GM23338 (cell line): ENCODE measurements around the gene IRX1. TPM values are rescaled to one million over a fixed set of nuclear protein-coding genes. Genes with fewer than 3 reads are reported as not detected.

Source experiments
- ATAC-seq: fragments of 200-7000 bp; cut with Tn5 transposase; 3 replicates; pipeline ENCODE4 v1.9.1; 2020
- DNase-seq: peaks from one replicate; pipeline ENCODE4 v3.0.0-alpha.2; 2015; ENCODE audit warnings: low spot score
- H2AFZ ChIP-seq: fragments of 200-600 bp; sonication (generic); 2 replicates; pipeline ENCODE4 v1.8.0; 2016; ENCODE audit warnings: antibody characterized with exemption, mild to moderate bottlenecking, moderate library complexity
- H3F3A ChIP-seq: fragments of 200-600 bp; sonication (generic); replicated peaks from 2 replicates; pipeline ENCODE4 v1.8.0; 2017; ENCODE audit warnings: antibody characterized with exemption, mixed run types, low read depth
- H3K27ac ChIP-seq: fragments of 200-600 bp; sonication (generic); 2 replicates; pipeline ENCODE4 v1.6.1; 2016; ENCODE audit warnings: low read depth
- H3K27me3 ChIP-seq: fragments of 200-600 bp; sonication (generic); 2 replicates; pipeline ENCODE4 v1.8.0; 2016; ENCODE audit warnings: mild to moderate bottlenecking, mixed run types, moderate library complexity; ENCODE audit not compliant: insufficient read depth
- H3K36me3 ChIP-seq: fragments of 200-600 bp; sonication (generic); 2 replicates; pipeline ENCODE4 v1.8.0; 2016; ENCODE audit warnings: mild to moderate bottlenecking; ENCODE audit not compliant: insufficient read depth
- H3K4me1 ChIP-seq: fragments of 200-600 bp; sonication (generic); 2 replicates; pipeline ENCODE4 v1.8.0; 2016; ENCODE audit warnings: mild to moderate bottlenecking, moderate library complexity; ENCODE audit not compliant: insufficient read depth
- H3K4me2 ChIP-seq: fragments of 200-600 bp; sonication (generic); 2 replicates; pipeline ENCODE4 v1.7.1; 2017; ENCODE audit warnings: mixed run types
- H3K4me3 ChIP-seq: fragments of 200-600 bp; sonication (generic); 2 replicates; pipeline ENCODE4 v1.6.1; 2016; ENCODE audit warnings: mixed run types
- H3K79me2 ChIP-seq: fragments of 200-600 bp; sonication (generic); replicated peaks from 2 replicates; pipeline ENCODE4 v1.8.0; 2017; ENCODE audit warnings: mild to moderate bottlenecking; ENCODE audit not compliant: insufficient read depth
- H3K9me2 ChIP-seq: fragments of 200-600 bp; sonication (generic); 2 replicates; pipeline ENCODE4 v1.8.0; 2017; ENCODE audit not compliant: insufficient read depth
- H4K20me1 ChIP-seq: fragments of 200-600 bp; sonication (generic); replicated peaks from 2 replicates; pipeline ENCODE4 v1.8.0; 2017; ENCODE audit warnings: mild to moderate bottlenecking; ENCODE audit not compliant: insufficient read depth
- H3K27ac Mint-ChIP-seq: 2 replicates; pipeline ENCODE4 v1.8.0; 2020; ENCODE audit warnings: inconsistent platforms, mild to moderate bottlenecking, moderate library complexity, mixed read lengths
- H3K27me3 Mint-ChIP-seq: 3 replicates; pipeline ENCODE4 v1.8.0; 2022; ENCODE audit warnings: low read depth, mild to moderate bottlenecking, moderate library complexity, mixed read lengths, inconsistent platforms; ENCODE audit not compliant: insufficient read depth, poor library complexity
- H3K36me3 Mint-ChIP-seq: 3 replicates; pipeline ENCODE4 v1.8.0; 2021; ENCODE audit warnings: low read depth, mild to moderate bottlenecking, inconsistent platforms, moderate library complexity, mixed read lengths
- H3K4me1 Mint-ChIP-seq: 3 replicates; pipeline ENCODE4 v1.8.0; 2020; ENCODE audit warnings: mild to moderate bottlenecking, inconsistent platforms, mixed read lengths
- H3K4me3 Mint-ChIP-seq: 3 replicates; pipeline ENCODE4 v1.8.0; 2021; ENCODE audit warnings: moderate library complexity, mild to moderate bottlenecking, inconsistent platforms, mixed read lengths
- H3K9me3 Mint-ChIP-seq: 3 replicates; pipeline ENCODE4 v1.8.0; 2020; ENCODE audit warnings: moderate library complexity, mild to moderate bottlenecking, inconsistent platforms, mixed read lengths
- CREB1 ChIP-seq: fragments of 250-450 bp; sonication (Bioruptor Pico); IDR thresholded peaks from 2 replicates; pipeline ENCODE4 v1.5.0; 2020; ENCODE audit warnings: low read depth, mild to moderate bottlenecking, moderate library complexity
- CTCF ChIP-seq, 2 experiments: fragments of 200-600 bp in 1 of 2; sonication (generic) in 1 of 2; conservative IDR thresholded peaks; 2 replicates each; pipeline versions ENCODE4 v1.5.1 to v1.6.1; 2016 to 2017; ENCODE audit warnings: antibody characterized with exemption in 2 of 2, low read depth in 2 of 2, mild to moderate bottlenecking in 2 of 2, moderate library complexity in 1 of 2
- ETS1 ChIP-seq: IDR thresholded peaks from 2 replicates; pipeline ENCODE4 v1.6.1; 2016; ENCODE audit warnings: antibody characterized with exemption
- EZH2 ChIP-seq: fragments of 200-600 bp; sonication (generic); IDR thresholded peaks from one replicate; pipeline ENCODE4 v1.8.0; 2017; ENCODE audit warnings: antibody characterized with exemption, mild to moderate bottlenecking, low read depth; ENCODE audit not compliant: unreplicated experiment
- EZH2phosphoT487 ChIP-seq: fragments of 200-600 bp; sonication (generic); IDR thresholded peaks from one replicate; pipeline ENCODE4 v1.8.1; 2018; ENCODE audit warnings: antibody characterized with exemption; ENCODE audit not compliant: unreplicated experiment
- JUNB ChIP-seq: IDR thresholded peaks from one replicate; pipeline ENCODE4 v1.6.1; 2016; ENCODE audit warnings: antibody characterized with exemption; ENCODE audit not compliant: unreplicated experiment
- NANOG ChIP-seq: IDR thresholded peaks from 2 replicates; pipeline ENCODE4 v1.6.1; 2016; ENCODE audit warnings: antibody characterized with exemption, borderline replicate concordance
- POLR2AphosphoS5 ChIP-seq: IDR thresholded peaks from 2 replicates; pipeline ENCODE4 v1.6.1; 2016; ENCODE audit warnings: antibody characterized with exemption, low read depth
- REST ChIP-seq: IDR thresholded peaks from one replicate; pipeline ENCODE4 v1.6.1; 2018; ENCODE audit warnings: antibody characterized with exemption; ENCODE audit not compliant: unreplicated experiment
- STAT1 ChIP-seq: IDR thresholded peaks from one replicate; pipeline ENCODE4 v1.6.1; 2016; ENCODE audit warnings: antibody characterized with exemption; ENCODE audit not compliant: unreplicated experiment
- ZNF114 ChIP-seq: fragments of 250-450 bp; sonication (Bioruptor Pico); IDR thresholded peaks from 2 replicates; pipeline ENCODE4 v1.5.0; 2020; ENCODE audit warnings: mild to moderate bottlenecking, moderate library complexity
- ZNF331 ChIP-seq: fragments of 250-450 bp; sonication (Bioruptor Pico); IDR thresholded peaks from 2 replicates; pipeline ENCODE4 v1.5.0; 2020; ENCODE audit warnings: low read depth, mild to moderate bottlenecking, moderate library complexity
- ZNF462 ChIP-seq: fragments of 250-450 bp; sonication (Bioruptor Pico); IDR thresholded peaks from 2 replicates; pipeline ENCODE4 v1.5.0; 2020; ENCODE audit warnings: mild to moderate bottlenecking, moderate library complexity
- polyA plus RNA-seq: library from polyadenylated mRNA; unstranded; fragments of >200 nt; fragmentation: Nextera tagmentation; extraction: Ambion mirVana; gene quantifications from 2 replicates; pipeline ENCODE4 v1.2.1, GENCODE V29; 2016
- total RNA-seq: library from RNA; depleted of rRNA; stranded (reverse); fragments of >200 nt; shearing (Covaris generic); gene quantifications from 2 replicates; pipeline ENCODE4 v1.2.3, GENCODE V29; 2014

IRX1 gene
- total and polyA plus RNA-seq, 2 experiments from 2014 or later: 0.11 to 1.8 TPM

- Mint-ChIP-seq H3K4me3 (peak overlapping the region; percentile 64), H3K9me3 (peaks cover 6% of the 10 kb centered on the region; the same call in 2 of the 3 replicates), H3K27ac (no peak overlapping the region), H3K4me1 (peaks cover 36% of the 10 kb centered on the region), H3K36me3 (no peaks in the 10 kb centered on the region; the same call in 2 of the 3 replicates), H3K27me3 (peaks cover 88% of the 10 kb centered on the region)
- Histone ChIP-seq H2AFZ (peak overlapping the region; percentile 52; the same call in 1 of the 2 replicates), H3K27me3 (peaks cover 100% of the 10 kb centered on the region), H3F3A (0 out of 2 replicates have a peak, but pooled peaks cover 4% of the 10 kb centered on the region), H3K4me2 (peak overlapping the region; percentile 77), H3K4me1 (peaks cover 25% of the 10 kb centered on the region), H3K36me3 (no peaks in the 10 kb centered on the region), H3K4me3 (peak overlapping the region; percentile 55), H3K27ac (no peak overlapping the region), H3K79me2 (no peaks in the 10 kb centered on the region), H4K20me1 (peaks cover 4% of the 10 kb centered on the region), H3K9me2 (no peaks in the 10 kb centered on the region)
- DNase-seq: no peak
- TF ChIP-seq ZNF114: no peak
- TF ChIP-seq JUNB: no peak
- TF ChIP-seq STAT1: no peak
- TF ChIP-seq REST: no peak
- TF ChIP-seq ZNF462 (CRISPR knock-in tag): no peak
- no peak for TF ChIP-seq NANOG
- peak; percentile 13 for TF ChIP-seq EZH2
- no peak for TF ChIP-seq CTCF (conservative IDR thresholded peaks at IDR 0.05; ENCODE audit: low read depth in 2 of 2)
- TF ChIP-seq EZH2phosphoT487: peak; percentile 1
- no peak for TF ChIP-seq ETS1
- TF ChIP-seq ZNF331 (CRISPR knock-in tag): no peak
- no peak for TF ChIP-seq CREB1
- no peak for TF ChIP-seq POLR2AphosphoS5
- no peak for ATAC-seq
Measured at GRCh38 chr5:3601061-3601710, 5.6 kb downstream of the IRX1 start.
